ENCODE results near the gene CCDC43.
A peak's percentile ranks its signal among the peaks of the same experiment; 100 is the strongest.
"Not testable (repeated sequence)": the region's sequence is repeated elsewhere in the genome, so short reads cannot be mapped to it uniquely, and the experiment has no call there.

The CCDC43 gene, protein sequence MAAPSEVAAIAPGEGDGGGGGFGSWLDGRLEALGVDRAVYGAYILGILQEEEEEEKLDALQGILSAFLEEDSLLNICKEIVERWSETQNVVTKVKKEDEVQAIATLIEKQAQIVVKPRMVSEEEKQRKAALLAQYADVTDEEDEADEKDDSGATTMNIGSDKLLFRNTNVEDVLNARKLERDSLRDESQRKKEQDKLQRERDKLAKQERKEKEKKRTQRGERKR

DNA sequence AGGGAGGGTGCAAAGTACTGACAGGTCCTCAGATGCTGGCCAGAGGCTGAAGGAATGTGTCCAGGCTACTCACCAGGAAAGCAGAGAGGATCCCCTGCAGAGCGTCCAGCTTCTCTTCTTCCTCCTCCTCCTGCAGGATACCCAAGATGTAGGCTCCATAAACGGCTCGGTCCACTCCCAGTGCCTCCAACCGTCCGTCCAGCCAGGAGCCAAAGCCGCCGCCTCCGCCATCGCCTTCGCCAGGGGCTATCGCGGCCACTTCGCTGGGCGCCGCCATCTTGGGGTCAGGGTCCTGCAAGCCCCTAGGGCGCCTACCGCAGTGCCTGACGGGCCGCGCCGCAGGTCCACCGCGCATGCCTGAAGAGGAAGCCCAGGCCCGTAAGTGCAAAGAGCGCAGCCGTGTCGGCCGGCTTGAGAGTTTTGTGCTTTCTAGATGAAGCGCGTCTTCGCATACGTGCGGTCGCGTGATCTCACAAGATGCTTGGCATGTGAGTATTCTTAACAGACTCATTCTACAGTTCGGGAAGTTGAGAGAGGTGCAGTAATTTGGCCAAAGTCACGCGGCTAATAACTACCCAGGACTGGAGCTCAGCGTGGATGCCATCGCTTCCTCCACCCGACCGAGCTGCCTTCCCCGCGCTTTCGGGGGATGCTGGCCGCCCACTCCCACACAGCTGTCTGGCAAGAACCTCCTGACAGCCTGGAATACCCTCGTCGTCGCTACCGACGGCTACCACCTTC, at the start of gene CCDC43:
Gene CCDC43, minus strand, starts transcription at position 300 of the 741 bp plus-strand sequence. Its CDS starts 23 bp downstream, at position 277.
- peak within 1 kb of the TSS; percentile 77 for H3K4me3 ChIP-seq (ENCODE audit: low read length)
- no peak within 1 kb of the TSS for H3K27ac ChIP-seq (ENCODE audit: low read length)
- H3K36me3 ChIP-seq (ENCODE audit: control insufficient read depth, insufficient read depth, low read length): no peaks in the 10 kb centered on the region
- no peaks in the 10 kb centered on the region for H3K27me3 ChIP-seq (ENCODE audit: control insufficient read depth, insufficient read depth, low read length)
- H3K9me3 ChIP-seq (ENCODE audit: control insufficient read depth, insufficient read depth, low read length): no peaks in the 10 kb centered on the region
- no CpG with 5 or more reads among the region's 51 CpGs for WGBS (ENCODE audit: insufficient coverage, insufficient read length)
- DNase-seq (ENCODE audit: low read depth, low spot score): peak; percentile 84
- peaks cover 1% of the 10 kb centered on the region; the same call in 1 of the 2 replicates for H3K4me1 ChIP-seq (ENCODE audit: control insufficient read depth, insufficient read depth, low read length)

DNA sequence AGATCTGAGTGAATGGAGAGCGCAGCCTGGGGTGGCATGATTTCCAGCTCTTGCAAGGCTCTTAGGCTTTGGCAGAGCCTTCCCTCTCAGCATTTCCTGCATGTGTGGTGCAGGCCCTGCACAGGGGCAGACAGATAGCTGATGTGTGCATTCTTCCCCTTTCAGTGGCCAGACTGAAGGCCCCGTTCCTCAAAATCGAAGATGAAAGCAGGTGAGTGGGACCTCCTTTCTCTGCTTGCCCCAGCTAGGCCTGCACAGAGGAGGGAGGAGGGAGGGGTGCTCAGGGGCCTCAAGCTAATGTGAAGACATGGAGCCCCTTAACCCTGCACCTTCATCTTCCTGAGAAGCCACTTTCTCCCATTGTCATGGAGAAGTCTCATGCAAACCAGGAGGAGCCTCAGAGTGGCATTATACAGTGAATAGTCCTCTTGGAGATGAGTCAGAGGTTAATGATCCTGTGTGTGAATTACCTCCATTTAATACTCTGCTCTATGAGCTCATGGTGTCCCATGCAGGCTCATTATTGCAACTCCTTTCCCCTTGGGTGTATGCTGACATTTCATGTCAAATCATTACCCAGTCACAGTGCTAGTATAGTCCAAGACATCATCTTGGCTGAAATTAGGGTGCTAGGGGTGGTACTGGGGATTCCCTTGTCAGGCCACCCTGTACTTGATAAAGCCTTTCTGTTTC, 48.8 kb upstream of the CCDC43 start:
- DNase-seq (ENCODE audit: low read depth, low spot score): no peak
- no peak overlapping the region for H3K4me3 ChIP-seq (ENCODE audit: low read length)
- no CpG with 5 or more reads among the region's 3 CpGs for WGBS (ENCODE audit: insufficient coverage, insufficient read length)
- no peaks in the 10 kb centered on the region for H3K9me3 ChIP-seq (ENCODE audit: control insufficient read depth, insufficient read depth, low read length)
- peaks cover 3% of the 10 kb centered on the region; the same call in 1 of the 2 replicates for H3K4me1 ChIP-seq (ENCODE audit: control insufficient read depth, insufficient read depth, low read length)
- H3K36me3 ChIP-seq (ENCODE audit: control insufficient read depth, insufficient read depth, low read length): peaks cover 7% of the 10 kb centered on the region; the same call in 1 of the 2 replicates
- no peak overlapping the region for H3K27ac ChIP-seq (ENCODE audit: low read length)
- H3K27me3 ChIP-seq (ENCODE audit: control insufficient read depth, insufficient read depth, low read length): no peaks in the 10 kb centered on the region

DNA sequence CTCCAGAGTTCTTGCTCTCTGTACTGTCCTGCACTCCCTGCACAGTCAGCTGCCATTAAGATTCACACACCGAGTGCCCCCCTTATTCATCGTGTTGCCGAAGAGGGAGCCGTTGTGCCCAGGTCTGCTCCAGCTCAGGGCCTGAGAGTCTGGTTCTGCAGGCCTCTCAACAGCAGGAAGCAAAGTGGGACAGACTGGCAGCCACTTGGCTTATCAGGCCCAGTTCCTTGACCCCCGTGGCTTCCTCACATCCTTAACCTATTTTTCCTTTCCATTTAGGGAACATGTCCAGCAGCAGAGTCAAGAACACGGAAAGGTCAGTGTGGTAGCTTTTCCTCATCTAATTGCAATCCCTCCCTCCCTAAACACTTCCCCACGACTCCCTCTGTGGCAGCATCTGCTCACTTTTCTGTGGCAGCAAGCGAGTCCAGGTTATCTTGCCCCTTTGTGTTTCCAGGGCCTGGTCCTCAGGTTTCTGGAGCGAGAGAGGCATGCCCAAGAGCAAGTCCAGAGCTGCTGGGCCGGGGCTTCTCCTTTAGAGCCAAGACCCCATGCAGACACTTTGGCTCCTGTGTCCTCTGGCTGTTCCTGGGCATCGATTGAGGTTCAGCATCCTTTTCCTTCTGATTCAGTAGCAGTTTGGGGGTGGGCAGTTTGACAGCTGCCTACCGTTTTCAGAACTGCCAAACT, 47.1 kb upstream of the CCDC43 start:
- WGBS (ENCODE audit: insufficient coverage, insufficient read length): no CpG with 5 or more reads among the region's 12 CpGs
- Histone ChIP-seq H3K36me3 (ENCODE audit: control insufficient read depth, insufficient read depth, low read length) (peaks cover 7% of the 10 kb centered on the region; the same call in 1 of the 2 replicates), H3K4me1 (ENCODE audit: control insufficient read depth, insufficient read depth, low read length) (peaks cover 3% of the 10 kb centered on the region; the same call in 1 of the 2 replicates), H3K27ac (ENCODE audit: low read length) (no peak overlapping the region), H3K4me3 (ENCODE audit: low read length) (no peak overlapping the region), H3K27me3 (ENCODE audit: control insufficient read depth, insufficient read depth, low read length) (no peaks in the 10 kb centered on the region), H3K9me3 (ENCODE audit: control insufficient read depth, insufficient read depth, low read length) (no peaks in the 10 kb centered on the region)
- no peak for DNase-seq (ENCODE audit: low read depth, low spot score)

DNA sequence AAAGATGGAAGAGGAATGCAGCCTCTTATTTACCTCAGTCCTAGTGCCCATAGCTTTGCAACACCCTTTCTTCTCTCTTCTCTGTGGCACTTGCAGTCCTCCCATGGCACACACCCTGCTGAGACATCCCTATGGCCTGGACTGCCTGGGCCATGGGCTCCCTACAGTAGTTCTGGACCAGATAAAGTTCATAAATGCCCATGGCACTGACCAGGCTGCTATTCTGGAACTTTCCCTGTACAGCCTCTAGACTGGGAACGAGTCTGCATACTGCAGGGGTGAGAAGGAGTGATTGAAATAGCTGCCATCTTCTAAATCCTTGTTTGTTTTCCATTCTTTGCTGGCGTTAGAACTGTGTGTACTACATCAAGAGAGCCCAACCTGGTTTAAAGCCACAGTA, 44.7 kb upstream of the CCDC43 start:
- Histone ChIP-seq H3K9me3 (ENCODE audit: control insufficient read depth, insufficient read depth, low read length) (no peaks in the 10 kb centered on the region), H3K4me3 (ENCODE audit: low read length) (no peak overlapping the region), H3K4me1 (ENCODE audit: control insufficient read depth, insufficient read depth, low read length) (peaks cover 3% of the 10 kb centered on the region; the same call in 1 of the 2 replicates), H3K27me3 (ENCODE audit: control insufficient read depth, insufficient read depth, low read length) (no peaks in the 10 kb centered on the region), H3K36me3 (ENCODE audit: control insufficient read depth, insufficient read depth, low read length) (peaks cover 11% of the 10 kb centered on the region; the same call in 1 of the 2 replicates), H3K27ac (ENCODE audit: low read length) (no peak overlapping the region)
- no peak for DNase-seq (ENCODE audit: low read depth, low spot score)
- WGBS (ENCODE audit: insufficient coverage, insufficient read length): no CpG with 5 or more reads among the region's 2 CpGs

DNA sequence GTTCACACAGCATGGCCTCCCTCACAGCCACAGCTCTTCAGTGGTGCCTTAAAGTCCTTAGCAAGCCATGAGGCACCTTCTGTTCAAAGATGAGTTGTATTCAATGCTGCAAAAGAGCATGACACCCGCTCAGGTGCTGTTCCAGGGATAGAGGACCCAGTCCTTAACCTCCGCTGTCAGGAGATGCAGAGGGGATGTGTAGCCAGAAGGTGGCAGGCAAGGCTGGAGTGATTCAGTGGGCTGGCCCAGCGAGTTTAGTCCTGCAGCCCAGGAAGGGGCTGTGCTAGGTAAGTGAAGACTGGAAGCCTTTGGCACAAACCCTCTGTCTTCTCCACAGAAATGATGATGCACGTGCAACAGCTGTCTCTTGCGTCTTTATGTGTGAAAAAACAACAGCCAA, 44.2 kb upstream of the CCDC43 start:
- DNase-seq (ENCODE audit: low read depth, low spot score): no peak
- H3K27ac ChIP-seq (ENCODE audit: low read length): no peak overlapping the region

DNA sequence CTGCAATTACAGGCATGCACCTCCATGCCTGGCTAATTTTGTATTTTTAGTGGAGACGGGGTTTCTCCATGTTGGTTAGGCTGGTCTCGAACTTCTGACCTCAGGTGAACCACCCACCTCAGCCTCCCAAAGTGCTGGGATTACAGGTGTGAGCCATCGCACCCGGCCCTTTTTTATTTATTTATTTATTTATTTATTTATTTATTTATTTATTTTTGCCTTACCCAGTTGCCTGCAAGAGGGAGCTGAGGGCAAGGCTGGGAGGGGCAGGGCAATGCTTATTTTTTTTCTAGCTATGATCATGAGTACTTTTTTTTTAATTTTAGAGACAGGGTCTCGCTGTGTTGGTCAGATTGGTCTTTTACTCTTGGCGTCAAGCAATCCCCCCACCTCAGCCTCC, 36.5 kb upstream of the CCDC43 start:
- WGBS (ENCODE audit: insufficient coverage, insufficient read length): no CpG with 5 or more reads among the region's 6 CpGs
- H3K4me1 ChIP-seq (ENCODE audit: control insufficient read depth, insufficient read depth, low read length); H3K4me3 ChIP-seq (ENCODE audit: low read length); H3K9me3 ChIP-seq (ENCODE audit: control insufficient read depth, insufficient read depth, low read length); H3K27ac ChIP-seq (ENCODE audit: low read length); DNase-seq (ENCODE audit: low read depth, low spot score); H3K27me3 ChIP-seq (ENCODE audit: control insufficient read depth, insufficient read depth, low read length): not testable (repeated sequence)
- peaks cover 13% of the 10 kb centered on the region; the same call in 1 of the 2 replicates for H3K36me3 ChIP-seq (ENCODE audit: control insufficient read depth, insufficient read depth, low read length)

More for the DNA sequence above, 44.2 kb upstream of the CCDC43 start:
- no peaks in the 10 kb centered on the region for H3K27me3 ChIP-seq (ENCODE audit: control insufficient read depth, insufficient read depth, low read length)
- WGBS (ENCODE audit: insufficient coverage, insufficient read length): no CpG with 5 or more reads among the region's 5 CpGs
- peaks cover 3% of the 10 kb centered on the region; the same call in 1 of the 2 replicates for H3K4me1 ChIP-seq (ENCODE audit: control insufficient read depth, insufficient read depth, low read length)
- H3K9me3 ChIP-seq (ENCODE audit: control insufficient read depth, insufficient read depth, low read length): no peaks in the 10 kb centered on the region
- H3K4me3 ChIP-seq (ENCODE audit: low read length): no peak overlapping the region
- H3K36me3 ChIP-seq (ENCODE audit: control insufficient read depth, insufficient read depth, low read length): peaks cover 10% of the 10 kb centered on the region; the same call in 1 of the 2 replicates

DNA sequence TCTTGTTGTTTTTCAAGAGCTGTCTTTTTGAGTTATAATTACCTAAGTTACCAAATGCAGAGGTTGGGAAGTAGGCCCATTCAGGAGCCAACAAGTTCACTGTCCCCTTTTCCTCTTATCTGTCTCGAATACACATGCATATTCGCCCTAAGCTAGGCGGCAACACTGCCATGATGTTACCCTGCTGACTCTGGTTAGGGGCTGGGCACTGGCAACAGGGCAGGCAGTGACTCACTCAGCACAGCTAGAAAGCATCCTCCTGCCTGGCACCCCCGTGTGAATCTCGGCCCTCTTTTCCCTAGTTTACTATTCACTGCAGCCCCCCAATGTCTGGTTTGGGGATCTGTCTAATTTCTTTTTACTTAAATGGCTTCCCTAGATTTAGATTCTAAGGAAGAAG, 32.7 kb upstream of the CCDC43 start:
- WGBS (ENCODE audit: insufficient coverage, insufficient read length): no CpG with 5 or more reads among the region's 5 CpGs
- no peaks in the 10 kb centered on the region for H3K9me3 ChIP-seq (ENCODE audit: control insufficient read depth, insufficient read depth, low read length)
- no peaks in the 10 kb centered on the region for H3K4me1 ChIP-seq (ENCODE audit: control insufficient read depth, insufficient read depth, low read length)
- no peaks in the 10 kb centered on the region for H3K27me3 ChIP-seq (ENCODE audit: control insufficient read depth, insufficient read depth, low read length)
- peaks cover 4% of the 10 kb centered on the region; the same call in 1 of the 2 replicates for H3K36me3 ChIP-seq (ENCODE audit: control insufficient read depth, insufficient read depth, low read length)
- no peak overlapping the region for H3K27ac ChIP-seq (ENCODE audit: low read length)
- no peak overlapping the region for H3K4me3 ChIP-seq (ENCODE audit: low read length)
- no peak for DNase-seq (ENCODE audit: low read depth, low spot score)

DNA sequence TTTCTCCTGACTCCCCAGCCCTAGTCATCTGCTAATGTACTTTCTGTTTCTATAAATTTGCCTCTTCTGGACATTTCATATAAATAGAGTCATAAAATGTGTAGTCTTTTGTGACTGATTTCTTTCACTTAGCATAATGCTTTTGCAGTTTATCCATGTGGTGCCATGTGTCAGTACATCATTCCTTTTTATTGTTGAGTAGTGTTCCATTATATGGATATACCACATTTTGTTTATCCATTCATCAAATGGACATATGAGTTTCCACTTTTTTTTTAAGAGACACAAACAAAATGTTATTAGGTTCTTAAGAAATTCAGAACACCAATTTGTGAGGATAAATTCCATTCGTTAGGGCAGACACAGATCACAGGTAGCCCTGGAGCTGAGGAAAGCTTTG, 29.9 kb upstream of the CCDC43 start:
- H3K27me3 ChIP-seq (ENCODE audit: control insufficient read depth, insufficient read depth, low read length): no peaks in the 10 kb centered on the region
- no peaks in the 10 kb centered on the region for H3K4me1 ChIP-seq (ENCODE audit: control insufficient read depth, insufficient read depth, low read length)
- H3K9me3 ChIP-seq (ENCODE audit: control insufficient read depth, insufficient read depth, low read length): no peaks in the 10 kb centered on the region
- no CpG with 5 or more reads among the region's 1 CpG for WGBS (ENCODE audit: insufficient coverage, insufficient read length)
- H3K36me3 ChIP-seq (ENCODE audit: control insufficient read depth, insufficient read depth, low read length): peaks cover 4% of the 10 kb centered on the region; the same call in 1 of the 2 replicates
- no peak overlapping the region for H3K27ac ChIP-seq (ENCODE audit: low read length)
- no peak for DNase-seq (ENCODE audit: low read depth, low spot score)
- no peak overlapping the region for H3K4me3 ChIP-seq (ENCODE audit: low read length)

DNA sequence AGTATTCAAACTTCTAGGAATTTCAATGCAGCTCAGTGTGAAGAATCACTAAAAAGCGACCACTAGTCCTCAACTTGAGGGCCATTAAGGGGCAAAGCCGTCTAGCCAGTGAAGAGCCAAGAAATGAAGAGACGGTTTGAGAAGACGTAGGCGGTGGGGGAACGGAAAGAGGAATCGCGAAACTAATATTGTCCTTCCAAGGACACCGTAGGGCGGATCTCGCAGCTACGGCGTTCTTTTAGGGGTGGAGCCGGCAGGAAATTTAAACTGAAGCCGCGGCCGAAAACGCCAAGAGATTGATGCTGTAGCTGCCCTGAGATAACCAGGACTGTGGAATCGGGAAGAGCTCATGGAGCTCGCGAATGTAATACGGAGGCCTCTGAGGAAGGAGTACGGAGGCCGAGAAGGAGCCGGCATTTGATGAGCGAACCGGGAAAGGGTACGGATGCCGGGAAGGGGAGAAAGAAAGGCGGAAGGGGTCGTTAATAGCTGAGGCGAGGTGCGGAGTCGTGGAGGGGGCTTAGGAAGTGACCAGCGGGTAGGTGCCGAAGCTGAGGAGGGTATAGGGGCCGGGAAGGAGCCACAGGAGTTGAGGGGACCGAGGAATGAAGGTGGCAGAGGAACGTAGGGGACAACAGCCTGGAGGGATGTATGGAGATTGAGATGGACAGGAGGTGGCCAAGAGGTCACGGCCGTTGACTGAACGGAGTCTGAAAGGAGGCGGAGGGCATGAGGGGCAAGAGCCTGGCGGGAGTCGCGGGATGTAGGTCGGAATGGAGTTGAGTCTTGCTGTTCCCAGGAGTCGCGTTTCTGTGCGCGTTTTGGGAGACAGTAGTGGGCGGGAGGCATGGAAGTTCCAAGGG, 19.1 kb upstream of the CCDC43 start, which contains the start of gene DBF4B:
Gene DBF4B, plus strand, starts transcription at position 265 of the 863 bp plus-strand sequence. Its CDS starts 156 bp downstream, at position 421.
- no CpG with 5 or more reads among the region's 52 CpGs for WGBS (ENCODE audit: insufficient coverage, insufficient read length)

More for the DNA sequence above, 19.1 kb upstream of the CCDC43 start, which contains the start of gene DBF4B:
- peak; percentile 91 for DNase-seq (ENCODE audit: low read depth, low spot score)
- Histone ChIP-seq H3K27me3 (ENCODE audit: control insufficient read depth, insufficient read depth, low read length) (no peaks in the 10 kb centered on the region), H3K9me3 (ENCODE audit: control insufficient read depth, insufficient read depth, low read length) (no peaks in the 10 kb centered on the region), H3K27ac (ENCODE audit: low read length) (no peak within 1 kb of the TSS), H3K36me3 (ENCODE audit: control insufficient read depth, insufficient read depth, low read length) (no peaks in the 10 kb centered on the region), H3K4me3 (ENCODE audit: low read length) (peak within 1 kb of the TSS; percentile 91), H3K4me1 (ENCODE audit: control insufficient read depth, insufficient read depth, low read length) (no peaks in the 10 kb centered on the region)
